ENCODE results near the gene TSC22D3.
"Not testable (repeated sequence)": the region's sequence is repeated elsewhere in the genome, so short reads cannot be mapped to it uniquely, and the experiment has no call there.

Gene TSC22D3

GRCh38 chrX:107775734-107776511 lies at the start of gene TSC22D3:
TSS of gene TSC22D3 (minus strand) at chrX:107775787. CDS start at chrX:107775419, 368 bp downstream.
- DNase-seq (ENCODE audit: low read depth, low spot score), result no peak

DNA sequence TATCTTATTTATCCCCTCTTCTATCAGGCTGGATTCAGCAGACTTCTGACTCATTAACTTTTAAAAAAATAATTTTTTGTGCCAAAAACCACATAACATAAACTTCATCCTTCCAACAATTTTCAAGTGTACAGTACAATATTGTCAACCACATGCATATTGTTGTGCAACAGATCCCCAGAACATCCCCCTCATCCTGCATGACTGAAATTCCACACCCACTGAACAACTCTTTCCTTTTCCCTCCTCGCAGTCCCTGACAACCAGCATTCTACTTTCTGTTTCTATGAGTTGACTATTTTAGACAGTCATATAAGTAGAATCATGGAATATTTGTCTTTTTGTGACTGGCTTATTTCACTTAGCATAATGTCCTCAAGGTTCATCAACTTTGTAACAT lies 47.9 kb upstream of the TSC22D3 start:
- no peak for DNase-seq (ENCODE audit: low read depth, low spot score)

- DNase-seq (ENCODE audit: low read depth, low spot score), result no peak
These were observed 47.5 kb upstream of the TSC22D3 start for GRCh38 chrX:107823042-107823441.

DNA sequence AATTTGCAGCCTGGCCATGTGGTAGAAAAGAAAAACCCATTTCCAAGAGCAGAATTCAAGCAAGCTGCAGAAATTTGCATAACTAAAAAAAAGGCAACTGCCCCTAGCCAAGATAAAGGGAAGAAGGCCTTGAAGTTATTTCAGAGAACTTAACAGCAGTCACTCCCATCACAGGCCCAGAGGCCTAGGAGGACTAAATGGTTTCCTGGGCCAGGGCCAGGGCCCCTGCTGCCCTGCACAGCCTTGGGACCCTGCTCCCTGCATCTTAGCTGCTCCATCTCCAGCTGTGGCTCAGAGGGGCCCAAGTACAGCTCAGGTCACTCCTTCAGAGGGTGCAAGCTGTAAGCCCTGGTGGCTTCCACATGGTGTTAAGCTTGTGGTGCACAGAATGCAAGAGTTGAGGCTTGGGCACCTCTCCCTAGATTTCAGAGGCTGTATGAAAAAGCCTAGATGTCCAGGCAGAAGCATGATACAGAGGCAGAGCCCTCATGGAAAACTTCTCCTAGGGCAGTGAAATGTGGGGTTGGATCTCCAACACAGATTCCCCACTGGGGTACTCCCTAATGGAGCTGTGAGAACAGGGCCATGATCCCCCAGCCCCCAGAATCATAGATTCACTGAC lies 43.4 kb upstream of the TSC22D3 start:
- no peak for DNase-seq (ENCODE audit: low read depth, low spot score)

GRCh38 chrX:107810053-107810452 lies 34.5 kb upstream of the TSC22D3 start:
- not testable (repeated sequence) for DNase-seq (ENCODE audit: low read depth, low spot score)

DNA sequence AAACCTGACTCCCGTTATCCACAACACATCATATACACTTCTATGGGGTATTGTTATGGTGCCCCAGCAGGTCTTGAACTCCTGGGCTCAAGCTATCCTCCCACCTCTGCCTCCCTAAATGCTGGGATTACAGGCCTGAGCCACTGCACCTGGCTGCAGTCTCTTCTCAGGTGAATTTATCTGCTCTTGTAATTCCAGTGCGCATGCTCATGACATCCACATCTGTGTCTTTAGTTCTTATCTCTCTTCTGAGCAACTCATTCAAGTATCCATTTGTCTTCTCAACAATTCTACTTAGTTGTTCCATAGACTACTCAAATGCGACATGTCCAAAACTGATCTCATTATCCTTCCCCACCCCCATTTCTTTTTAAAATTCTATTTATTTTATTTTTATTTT lies 29.6 kb upstream of the TSC22D3 start:
- DNase-seq (ENCODE audit: low read depth, low spot score), result no peak

DNA sequence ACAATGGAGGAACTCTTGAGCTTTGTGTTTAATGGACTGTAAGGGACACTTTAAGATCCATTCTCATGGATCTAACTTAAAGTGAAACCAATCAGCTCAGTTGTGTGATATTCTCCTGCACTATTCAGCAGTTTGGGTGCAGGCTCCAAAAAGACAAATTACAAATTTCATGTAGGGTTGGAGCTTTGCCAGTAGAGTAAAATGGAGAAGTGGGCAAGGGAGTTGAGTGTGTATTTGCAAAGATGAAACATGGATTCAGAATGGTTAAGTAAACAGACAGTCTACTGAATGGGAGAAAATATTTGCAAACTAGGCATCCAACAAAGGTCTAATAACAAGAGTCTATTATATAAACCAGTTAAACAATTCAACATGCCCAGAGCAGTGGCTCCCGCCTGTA lies 28.8 kb upstream of the TSC22D3 start:
- no peak for DNase-seq (ENCODE audit: low read depth, low spot score)

- no peak for DNase-seq (ENCODE audit: low read depth, low spot score)
These were observed 12.2 kb upstream of the TSC22D3 start for GRCh38 chrX:107787827-107788226.

DNA sequence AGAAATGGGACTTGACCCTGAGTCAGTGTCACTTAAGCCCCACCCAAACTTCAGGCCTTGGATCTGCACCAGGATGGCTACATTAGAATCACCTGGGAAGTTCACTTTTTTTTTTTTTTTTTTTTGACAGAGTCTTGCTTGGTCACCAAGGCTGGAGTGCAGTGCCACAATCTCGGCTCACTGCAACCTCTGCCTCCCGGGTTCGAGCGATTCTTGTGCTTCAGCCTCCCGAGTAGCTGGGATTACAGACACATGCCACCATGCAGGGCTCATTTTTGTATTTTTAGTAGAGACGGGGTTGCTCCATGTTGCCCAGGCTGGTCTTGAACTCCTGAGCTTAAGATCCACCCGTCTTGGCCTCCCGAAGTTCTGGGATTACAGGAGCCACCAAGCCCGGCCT lies 4.9 kb upstream of the TSC22D3 start:
- no peak for DNase-seq (ENCODE audit: low read depth, low spot score)

DNA sequence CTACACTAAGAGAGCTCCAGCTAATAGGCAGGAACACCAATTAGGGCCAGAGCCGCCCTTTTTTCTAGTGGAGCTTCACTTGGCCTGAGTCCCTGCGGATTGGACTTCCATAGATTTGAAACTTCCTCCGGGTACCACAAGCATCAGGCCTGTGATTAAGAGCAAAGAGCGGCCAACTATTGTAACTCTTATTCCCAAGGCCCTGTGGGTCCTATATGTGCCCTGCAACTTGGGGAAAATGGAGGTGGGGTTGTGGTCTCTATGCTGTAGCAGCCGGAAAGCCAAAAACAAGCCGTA lies 1.9 kb upstream of the TSC22D3 start, which contains the start of gene NCBP2L:
Gene NCBP2L (plus strand): TSS at position 198 of the 297 bp plus-strand sequence. CDS start 16,488 bp downstream, outside the sequence.
- no peak for DNase-seq (ENCODE audit: low read depth, low spot score)

GRCh38 chrX:107776649-107777535 lies 1.3 kb upstream of the TSC22D3 start:
- DNase-seq (ENCODE audit: low read depth, low spot score), result peak; percentile 39

DNA sequence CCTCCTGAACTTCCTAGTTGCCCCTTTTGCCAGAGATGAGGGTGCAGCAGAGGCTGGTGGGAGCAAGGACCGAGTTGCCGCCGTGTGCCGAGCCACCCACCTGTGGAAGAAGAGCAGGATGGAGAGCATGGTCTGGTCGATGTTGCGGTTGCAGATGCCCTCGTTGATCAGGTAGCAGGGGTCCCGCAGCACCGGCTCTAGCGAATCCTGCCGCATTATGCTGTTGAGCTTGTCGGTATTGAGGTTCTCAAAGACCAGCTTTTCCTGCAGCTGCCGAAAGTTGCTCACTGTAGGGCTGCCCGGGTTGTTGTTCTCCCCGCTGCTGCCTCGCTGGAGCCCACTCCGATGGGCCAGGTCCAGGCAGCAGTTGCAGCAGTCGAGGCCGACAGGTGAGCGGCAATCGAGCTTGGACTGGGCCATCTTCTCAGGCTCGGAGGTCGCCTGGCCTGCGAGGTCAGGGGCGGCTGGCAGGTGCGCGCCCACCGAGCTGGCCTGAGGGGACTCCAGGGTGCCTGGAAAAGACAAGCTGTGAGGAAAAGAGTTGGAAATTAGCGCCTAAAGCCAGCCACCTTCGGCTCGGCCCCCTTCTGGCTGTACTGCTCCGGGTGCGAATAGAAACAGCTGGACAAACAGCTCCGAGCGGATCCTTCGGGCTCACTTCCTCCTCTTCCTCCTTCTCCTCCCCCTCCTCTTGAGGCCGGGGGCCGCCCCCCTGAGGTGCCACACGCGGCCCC lies 420 bp downstream of the TSC22D3 start:
- no peak for DNase-seq (ENCODE audit: low read depth, low spot score)

GRCh38 chrX:107773906-107774435 lies 1.6 kb downstream of the TSC22D3 start:
- DNase-seq (ENCODE audit: low read depth, low spot score), result no peak

DNA sequence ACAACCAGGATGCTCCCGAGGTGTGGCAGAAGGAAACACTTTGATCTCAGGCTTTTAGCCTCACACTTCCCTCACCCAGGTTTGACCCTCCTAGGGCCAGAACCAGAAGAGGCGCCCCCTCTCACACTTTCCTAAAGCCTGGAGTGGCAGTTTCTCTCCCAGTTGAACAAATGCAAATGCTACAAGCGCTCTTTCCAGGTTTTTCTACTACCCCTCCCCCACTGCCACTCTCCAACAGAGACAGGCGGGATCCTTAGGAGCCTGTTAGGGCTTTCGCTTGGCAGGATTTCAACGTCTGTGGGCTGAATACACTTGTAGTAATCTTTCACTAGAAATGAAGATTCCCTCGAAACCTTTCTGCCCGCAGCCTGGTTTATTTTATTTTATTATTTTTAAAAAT lies 2.4 kb downstream of the TSC22D3 start:
- no peak for DNase-seq (ENCODE audit: low read depth, low spot score)

DNA sequence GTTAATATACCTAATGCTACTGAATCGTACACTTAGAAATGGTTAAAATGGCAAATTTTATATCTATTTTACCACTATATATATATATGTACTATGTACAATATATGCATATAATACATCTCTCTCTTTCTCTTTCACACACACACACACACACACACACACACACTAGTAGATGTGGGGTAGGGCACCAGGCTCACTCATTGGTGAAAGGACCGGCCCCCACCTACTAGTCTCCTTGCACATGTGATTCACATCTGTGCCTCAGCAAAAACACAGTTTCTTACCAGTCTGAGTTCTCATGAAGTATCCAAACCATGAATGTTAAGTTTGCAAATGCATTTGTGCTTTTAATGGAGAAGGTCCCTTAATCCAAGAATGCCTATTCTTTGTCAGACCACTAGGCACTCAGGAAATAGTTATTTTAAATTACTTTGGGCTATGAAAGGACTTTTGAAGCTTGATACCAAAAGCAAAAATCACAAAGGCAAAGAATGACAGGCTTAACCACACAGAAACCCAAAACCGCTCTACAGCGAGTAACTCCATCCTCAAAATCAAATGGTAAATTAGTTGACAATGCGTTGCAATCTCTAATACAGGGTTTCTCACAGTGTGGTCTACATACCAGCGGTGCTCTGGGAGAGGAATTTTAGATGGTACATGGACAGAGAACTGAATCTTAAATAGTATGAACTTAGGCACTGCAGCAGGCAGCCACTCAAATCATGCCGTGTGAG lies 5.8 kb downstream of the TSC22D3 start:
- no peak for DNase-seq (ENCODE audit: low read depth, low spot score)

DNA sequence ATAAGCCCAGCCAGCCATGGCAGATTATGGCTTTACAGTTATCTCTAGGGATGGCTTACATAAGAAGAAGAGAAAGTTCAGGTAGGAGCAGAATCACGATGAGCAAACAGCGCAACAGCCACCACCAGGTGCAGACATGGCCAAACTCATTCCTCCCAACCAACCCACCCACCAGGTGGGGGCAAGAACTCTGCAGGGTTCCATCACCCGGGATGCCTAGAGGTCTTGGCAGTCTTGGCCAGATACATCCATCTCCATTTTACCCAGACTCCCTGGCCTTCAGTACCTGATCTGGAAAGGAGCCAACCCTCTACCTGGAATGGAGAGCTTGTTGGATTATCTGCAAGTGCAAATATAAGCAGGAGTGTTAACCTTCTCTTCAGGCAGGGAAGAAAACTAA lies 7.5 kb downstream of the TSC22D3 start:
- DNase-seq (ENCODE audit: low read depth, low spot score), result no peak

DNA sequence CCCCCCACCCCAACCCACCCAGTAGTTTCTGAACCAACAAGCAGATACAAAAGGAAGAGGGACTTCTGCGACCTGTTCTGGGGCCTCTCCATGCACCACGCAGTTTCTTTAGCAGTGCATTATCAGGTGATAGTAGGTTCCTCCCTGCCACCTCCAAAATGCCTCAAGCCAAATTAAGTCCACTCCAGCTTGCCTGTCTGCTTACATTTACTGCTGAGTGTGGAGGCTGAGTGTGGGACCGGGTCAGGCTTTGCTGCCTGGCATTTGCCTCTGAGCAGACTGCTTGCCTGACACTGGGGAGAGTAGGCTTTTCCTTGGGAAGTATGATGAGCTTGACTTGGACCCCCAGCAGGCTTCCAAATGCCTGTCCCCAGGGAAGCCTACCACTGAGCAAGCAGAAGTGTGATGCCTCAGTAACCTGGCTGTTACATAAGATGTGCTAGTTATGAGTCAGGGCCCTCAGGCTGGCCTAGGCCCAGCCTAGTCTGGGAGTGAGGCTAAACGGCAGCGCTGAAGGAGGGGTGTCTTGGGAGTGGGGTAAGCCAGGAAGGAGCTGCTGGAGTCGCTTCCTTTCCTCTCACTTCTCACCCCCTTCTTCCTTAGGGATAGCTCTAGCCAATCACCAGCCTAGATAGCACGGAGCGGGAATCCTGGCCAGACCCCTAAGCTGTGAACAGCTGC lies 9.0 kb downstream of the TSC22D3 start:
- DNase-seq (ENCODE audit: low read depth, low spot score), result no peak

DNA sequence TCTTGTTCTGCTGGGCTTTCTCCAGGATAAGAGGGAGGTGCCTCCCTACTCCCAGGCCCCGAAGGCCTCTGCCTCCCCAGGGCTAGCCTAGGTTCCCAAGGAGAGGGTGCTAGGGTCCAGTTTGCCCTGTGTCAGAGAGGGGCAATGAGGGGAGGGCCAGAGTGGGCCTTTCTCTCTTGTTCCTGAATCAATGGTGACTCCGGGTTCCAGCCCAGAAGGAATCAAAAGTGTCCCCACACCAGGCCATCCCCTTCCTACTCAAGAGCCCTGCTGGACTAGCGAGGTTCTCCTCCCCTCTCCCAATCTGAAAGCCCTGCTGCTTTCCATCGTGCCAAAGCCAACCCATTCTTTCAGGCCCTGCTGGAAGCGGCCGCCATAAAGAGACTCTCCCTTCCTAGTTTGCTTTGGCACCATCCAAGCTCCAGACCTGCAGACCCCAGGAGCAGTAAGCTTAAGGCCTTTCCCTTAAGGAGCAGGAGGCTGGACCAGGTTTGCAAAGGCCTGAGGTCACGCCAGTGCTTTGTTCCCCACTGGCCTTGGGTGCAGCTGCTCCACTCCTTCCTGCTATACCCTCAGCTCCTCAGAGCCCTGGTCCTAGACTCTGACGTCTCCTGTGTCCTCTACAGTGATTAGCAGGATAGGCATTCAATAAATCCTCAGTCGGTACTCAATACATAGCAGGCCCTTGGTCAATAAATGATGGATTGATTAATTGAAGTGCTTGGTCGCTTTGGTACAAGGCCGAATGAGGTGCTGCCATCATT lies 10.6 kb downstream of the TSC22D3 start:
- DNase-seq (ENCODE audit: low read depth, low spot score), result no peak

DNA sequence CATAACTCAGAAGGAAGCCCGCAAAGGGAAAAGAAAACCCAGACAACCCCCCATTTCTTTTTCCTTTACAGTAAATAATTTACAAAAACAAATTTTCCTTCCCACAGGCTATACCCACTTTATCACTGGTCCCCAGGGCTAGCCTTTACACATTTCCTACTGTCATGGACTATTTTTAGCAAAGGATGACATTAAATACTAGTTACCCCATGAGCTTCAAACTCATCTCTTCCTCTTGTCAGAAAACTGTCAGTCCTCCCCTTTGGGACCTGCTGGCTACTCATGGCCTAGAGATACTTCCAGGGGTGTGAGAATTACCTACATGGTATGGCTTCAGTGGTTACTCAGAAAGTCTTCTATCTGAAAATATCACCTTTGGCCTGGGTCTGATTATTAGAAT lies 11.9 kb downstream of the TSC22D3 start:
- DNase-seq (ENCODE audit: low read depth, low spot score), result no peak

Measured in activated naive CD8-positive, alpha-beta T cell treated with anti-CD3 and anti-CD28 coated beads, Interleukin-2, amount 50 U/mL, for 16 hours (primary cell).